IPS-NIHi11 (cell line): ENCODE measurements around the gene OXGR1.

ENCODE experiments used
- DNase-seq: peaks from one replicate; pipeline ENCODE4 v3.0.0; 2012; ENCODE audit warnings: mixed read lengths, low spot score

Gene OXGR1

GRCh38 chr13:96963786-96964475 is 30.3 kb downstream of the OXGR1 start:
- no peak for DNase-seq

- no peak for DNase-seq
Measured at GRCh38 chr13:96960379-96960778, 33.9 kb downstream of the OXGR1 start.

- DNase-seq = peak; percentile 24
Measured at GRCh38 chr13:96958286-96958891, 35.9 kb downstream of the OXGR1 start.

DNA sequence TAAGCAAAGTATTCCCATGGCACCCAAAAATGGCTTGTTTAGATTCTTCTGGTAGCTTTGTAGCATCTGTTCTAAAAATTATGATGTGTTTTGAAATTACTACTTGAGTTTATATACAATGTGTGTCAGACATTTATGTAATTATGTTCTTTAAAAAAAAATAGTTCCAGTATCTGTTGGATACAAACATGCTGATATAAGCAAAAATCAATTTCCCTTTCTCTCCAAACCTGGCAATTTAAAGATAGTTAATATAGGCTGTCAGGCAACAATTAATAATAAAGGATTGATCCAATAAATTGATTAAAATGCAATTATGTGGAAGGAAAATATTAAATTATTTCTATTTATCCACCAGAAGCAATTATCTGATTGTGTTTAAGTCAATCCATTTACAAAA is 41.7 kb downstream of the OXGR1 start:
- no peak for DNase-seq

DNA sequence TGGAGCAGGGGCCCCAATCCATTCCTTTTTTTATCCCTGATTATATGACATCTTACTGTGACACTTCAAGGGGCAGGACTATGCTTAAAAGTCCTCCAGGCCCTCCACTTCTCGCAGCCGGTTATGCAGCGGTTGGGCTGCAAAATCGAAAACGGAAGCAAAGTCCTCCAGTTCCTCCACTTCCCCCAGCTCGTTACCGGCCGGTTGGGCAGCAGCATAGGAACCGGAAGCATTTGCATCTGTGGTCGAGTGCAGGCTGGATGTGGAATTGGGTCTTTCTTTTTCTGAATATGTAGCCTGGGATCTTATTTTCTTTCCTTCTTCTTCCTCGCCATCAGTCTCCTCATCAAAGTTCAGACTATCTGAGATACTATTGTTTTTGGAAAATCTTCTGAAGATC is 46.1 kb downstream of the OXGR1 start:
- DNase-seq = no peak

- DNase-seq = no peak
Measured at GRCh38 chr13:96947343-96947910, 46.8 kb downstream of the OXGR1 start.

DNA sequence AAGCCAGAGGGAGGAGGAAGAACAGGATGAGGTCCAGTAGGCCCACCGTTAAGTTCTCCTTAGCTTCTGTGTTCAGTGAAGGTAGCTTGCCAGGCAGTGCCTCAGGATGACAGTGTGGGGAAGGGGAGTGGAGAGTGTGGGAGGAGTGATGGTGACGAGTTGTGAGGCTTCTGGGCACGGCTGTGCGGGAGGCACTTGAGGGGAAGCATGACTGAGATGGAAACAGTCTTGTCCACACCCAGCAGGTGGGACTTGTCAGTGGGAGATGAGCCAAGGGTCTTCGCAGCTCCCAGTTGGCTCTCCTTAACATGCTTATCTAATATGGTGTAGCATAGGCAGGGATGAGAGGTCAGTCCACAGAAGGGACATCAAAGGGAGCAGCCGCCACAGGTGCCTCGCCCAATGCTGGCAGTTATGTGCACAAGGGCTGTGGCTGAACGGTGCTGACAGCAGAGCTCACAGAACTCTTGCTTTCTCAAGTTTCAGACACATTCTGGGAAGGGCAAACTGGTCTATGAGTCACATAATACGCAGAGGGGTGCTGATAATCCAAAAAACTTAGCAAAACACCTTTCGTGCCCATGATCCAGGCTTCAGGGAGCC is 47.5 kb downstream of the OXGR1 start:
- no peak for DNase-seq

DNA sequence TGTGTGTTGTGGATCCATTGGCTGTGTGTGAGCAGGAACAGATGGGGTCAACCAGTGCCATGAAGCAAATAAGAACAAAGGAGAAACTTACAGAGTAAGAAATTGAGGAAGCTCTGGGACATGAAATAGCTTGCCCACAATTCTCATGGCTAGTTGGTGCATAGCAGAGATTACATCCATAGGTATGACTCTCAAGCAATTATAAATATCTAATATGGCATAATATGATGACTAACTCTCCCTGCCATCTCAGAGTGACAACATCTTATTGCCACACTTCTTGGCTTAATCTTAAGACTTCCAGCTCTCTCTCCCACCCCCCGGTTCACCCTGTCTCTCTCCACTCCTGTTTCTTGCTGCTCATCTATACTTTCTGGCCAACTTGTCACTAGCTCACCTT is 53.3 kb downstream of the OXGR1 start:
- no peak for DNase-seq

DNA sequence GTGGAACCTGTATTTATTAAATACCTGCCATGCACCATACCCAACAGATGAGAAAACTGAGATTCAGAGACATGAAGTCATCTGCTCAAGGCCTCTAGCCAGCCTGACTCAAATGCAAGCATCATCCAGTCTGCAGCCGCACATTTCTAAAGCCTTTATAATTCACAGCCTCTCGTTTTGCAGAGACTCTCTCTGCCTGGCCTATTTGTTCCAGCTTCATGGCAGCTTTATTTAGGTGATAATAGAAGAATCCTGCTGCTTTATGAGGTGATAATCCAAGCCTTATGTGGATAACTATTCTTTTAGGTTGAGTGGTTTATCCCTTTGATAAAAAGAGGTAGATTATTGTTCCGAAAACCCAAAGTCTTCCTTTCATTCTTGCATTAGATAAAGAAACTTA is 58.4 kb downstream of the OXGR1 start:
- DNase-seq = no peak
